ENCODE data around the gene VRK1. TPM values are rescaled to one million over a fixed set of nuclear protein-coding genes. Genes with fewer than 3 reads are reported as not detected.

VRK1 gene
- total RNA-seq, 1 donor from 2014 or later = 9.3 TPM

DNA sequence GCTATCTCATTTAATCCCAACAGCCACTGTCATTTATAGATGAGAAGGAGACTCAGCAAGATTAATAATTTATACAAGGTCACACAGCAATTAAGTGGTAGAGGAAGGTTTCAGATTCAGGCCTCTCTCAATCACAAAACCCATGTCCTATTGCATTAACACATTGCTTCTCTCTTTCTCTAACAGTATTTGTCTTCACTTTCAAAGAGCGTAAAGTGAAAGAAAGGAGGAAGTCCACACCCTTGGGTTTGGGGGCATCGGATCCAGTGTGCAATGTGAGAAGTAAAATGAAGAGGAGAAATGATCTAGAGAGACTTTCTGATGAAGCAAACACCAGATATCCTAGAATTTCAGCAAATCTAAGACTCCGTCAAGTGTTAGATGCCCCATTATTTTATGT lies 7.0 kb upstream of the VRK1 start:
- DNase-seq (ENCODE audit: low spot score) = no peak
- no peaks in the 10 kb centered on the region for H3K4me1 Mint-ChIP-seq (ENCODE audit: low read depth)
- no peaks in the 10 kb centered on the region for H3K36me3 Mint-ChIP-seq (ENCODE audit: low read depth)
- peaks cover 22% of the 10 kb centered on the region for H3K27me3 Mint-ChIP-seq (ENCODE audit: low read depth)
- TF ChIP-seq, protein P1, sequence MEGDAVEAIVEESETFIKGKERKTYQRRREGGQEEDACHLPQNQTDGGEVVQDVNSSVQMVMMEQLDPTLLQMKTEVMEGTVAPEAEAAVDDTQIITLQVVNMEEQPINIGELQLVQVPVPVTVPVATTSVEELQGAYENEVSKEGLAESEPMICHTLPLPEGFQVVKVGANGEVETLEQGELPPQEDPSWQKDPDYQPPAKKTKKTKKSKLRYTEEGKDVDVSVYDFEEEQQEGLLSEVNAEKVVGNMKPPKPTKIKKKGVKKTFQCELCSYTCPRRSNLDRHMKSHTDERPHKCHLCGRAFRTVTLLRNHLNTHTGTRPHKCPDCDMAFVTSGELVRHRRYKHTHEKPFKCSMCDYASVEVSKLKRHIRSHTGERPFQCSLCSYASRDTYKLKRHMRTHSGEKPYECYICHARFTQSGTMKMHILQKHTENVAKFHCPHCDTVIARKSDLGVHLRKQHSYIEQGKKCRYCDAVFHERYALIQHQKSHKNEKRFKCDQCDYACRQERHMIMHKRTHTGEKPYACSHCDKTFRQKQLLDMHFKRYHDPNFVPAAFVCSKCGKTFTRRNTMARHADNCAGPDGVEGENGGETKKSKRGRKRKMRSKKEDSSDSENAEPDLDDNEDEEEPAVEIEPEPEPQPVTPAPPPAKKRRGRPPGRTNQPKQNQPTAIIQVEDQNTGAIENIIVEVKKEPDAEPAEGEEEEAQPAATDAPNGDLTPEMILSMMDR (IDR thresholded peaks at IDR 0.05) = no peak
- no peak overlapping the region for H3K4me3 Mint-ChIP-seq (ENCODE audit: unreplicated experiment)
- H3K9me3 Mint-ChIP-seq (ENCODE audit: low read depth) = no peaks in the 10 kb centered on the region
- no peak overlapping the region for H3K27ac Mint-ChIP-seq (ENCODE audit: unreplicated experiment)

DNA sequence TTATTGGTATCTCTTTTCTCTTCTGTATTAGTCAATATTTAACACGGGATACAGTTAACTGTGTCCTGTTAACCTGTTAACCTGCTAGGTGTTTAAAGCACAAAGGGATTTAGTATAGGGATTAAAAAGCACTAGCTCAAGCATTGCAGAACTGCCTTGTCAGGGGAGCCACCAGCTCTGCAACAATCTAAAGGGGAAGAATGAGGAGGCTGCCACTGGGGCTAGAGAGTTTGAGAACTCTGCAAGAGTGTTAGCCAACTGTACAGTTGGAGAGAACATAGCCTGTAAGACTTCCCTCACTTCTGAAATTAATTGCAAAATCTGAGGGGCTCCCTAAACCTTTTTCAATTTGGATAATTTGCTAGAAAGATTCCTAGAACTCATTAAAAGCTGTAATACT lies 6.5 kb upstream of the VRK1 start:
- no peaks in the 10 kb centered on the region for H3K9me3 Mint-ChIP-seq (ENCODE audit: low read depth)

DNA sequence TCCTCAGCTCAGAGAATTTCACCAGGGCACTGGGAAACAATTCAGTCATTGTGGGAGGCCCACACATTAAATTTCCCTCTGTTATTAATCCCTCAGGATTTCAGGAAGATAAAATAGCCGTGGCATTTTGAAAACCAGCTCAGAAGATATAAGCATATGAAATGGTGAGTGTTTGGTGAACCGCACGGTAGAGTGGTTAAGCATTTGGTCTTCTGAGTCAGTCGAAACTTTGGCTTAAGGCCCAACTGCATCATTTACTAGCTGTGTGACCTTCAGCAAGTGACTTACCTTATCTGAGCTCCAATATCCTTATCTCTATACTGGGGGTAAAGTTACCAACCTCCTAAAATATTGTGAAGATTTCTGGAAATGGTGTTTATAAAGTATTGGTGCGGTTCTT lies 5.2 kb upstream of the VRK1 start:
- peaks cover 13% of the 10 kb centered on the region for H3K27me3 Mint-ChIP-seq (ENCODE audit: low read depth)
- H3K4me3 Mint-ChIP-seq (ENCODE audit: unreplicated experiment) = no peak overlapping the region
- no peak for DNase-seq (ENCODE audit: low spot score)
- no peaks in the 10 kb centered on the region for H3K9me3 Mint-ChIP-seq (ENCODE audit: low read depth)
- no peak overlapping the region for H3K27ac Mint-ChIP-seq (ENCODE audit: unreplicated experiment)
- H3K4me1 Mint-ChIP-seq (ENCODE audit: low read depth) = peaks cover 2% of the 10 kb centered on the region
- H3K36me3 Mint-ChIP-seq (ENCODE audit: low read depth) = no peaks in the 10 kb centered on the region
- TF ChIP-seq, protein P1 (IDR thresholded peaks at IDR 0.05) = no peak

More for the DNA sequence above, 6.5 kb upstream of the VRK1 start:
- H3K27ac Mint-ChIP-seq (ENCODE audit: unreplicated experiment) = no peak overlapping the region
- peaks cover 20% of the 10 kb centered on the region for H3K27me3 Mint-ChIP-seq (ENCODE audit: low read depth)
- TF ChIP-seq, protein P1 (IDR thresholded peaks at IDR 0.05) = no peak
- no peaks in the 10 kb centered on the region for H3K36me3 Mint-ChIP-seq (ENCODE audit: low read depth)
- no peak overlapping the region for H3K4me3 Mint-ChIP-seq (ENCODE audit: unreplicated experiment)
- DNase-seq (ENCODE audit: low spot score) = no peak
- no peaks in the 10 kb centered on the region for H3K4me1 Mint-ChIP-seq (ENCODE audit: low read depth)

DNA sequence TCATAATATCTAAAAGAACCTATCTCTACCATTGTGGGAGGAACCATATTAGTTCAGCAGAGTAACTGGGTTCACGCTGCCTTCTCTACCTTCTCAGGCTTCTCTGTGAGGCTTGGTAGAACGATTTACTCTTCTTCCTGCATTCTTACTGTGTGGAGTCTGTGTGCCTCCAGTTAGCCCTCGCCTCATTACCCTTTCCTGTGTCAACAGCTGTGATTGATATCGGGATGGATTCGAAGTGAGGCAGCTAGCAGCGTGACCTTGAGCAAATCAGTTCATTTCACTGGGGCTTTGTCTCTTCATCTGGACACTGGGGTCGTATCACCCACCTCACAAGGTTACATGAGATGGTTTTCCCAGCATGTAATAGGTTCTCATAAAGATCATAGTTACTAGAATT lies 4.6 kb upstream of the VRK1 start:
- H3K27ac Mint-ChIP-seq (ENCODE audit: unreplicated experiment) = no peak overlapping the region
- no peak for DNase-seq (ENCODE audit: low spot score)
- no peak overlapping the region for H3K4me3 Mint-ChIP-seq (ENCODE audit: unreplicated experiment)
- peaks cover 3% of the 10 kb centered on the region for H3K4me1 Mint-ChIP-seq (ENCODE audit: low read depth)
- H3K36me3 Mint-ChIP-seq (ENCODE audit: low read depth) = no peaks in the 10 kb centered on the region
- TF ChIP-seq, protein P1 (IDR thresholded peaks at IDR 0.05) = no peak
- peaks cover 13% of the 10 kb centered on the region for H3K27me3 Mint-ChIP-seq (ENCODE audit: low read depth)
- H3K9me3 Mint-ChIP-seq (ENCODE audit: low read depth) = no peaks in the 10 kb centered on the region

DNA sequence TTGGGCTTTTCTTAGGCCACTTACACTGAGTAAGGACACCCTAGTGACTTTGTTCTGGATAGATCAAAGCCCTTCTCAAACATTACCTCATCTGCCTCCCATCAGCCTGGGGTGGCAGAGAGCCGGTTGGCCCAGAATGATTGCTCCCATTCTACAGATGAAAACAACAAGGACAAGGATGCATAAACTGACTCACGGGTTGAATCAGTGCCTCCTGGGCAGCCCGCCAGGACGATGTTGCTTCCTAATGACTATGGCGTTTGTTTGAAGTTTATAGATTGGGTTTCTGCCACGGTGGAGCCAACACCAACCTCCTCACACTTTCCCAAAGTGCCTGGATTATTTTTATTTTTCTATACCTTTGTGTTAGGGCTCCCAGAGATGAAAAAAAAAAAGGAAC lies 3.6 kb upstream of the VRK1 start:
- Mint-ChIP-seq H3K27me3 (ENCODE audit: low read depth) (peaks cover 13% of the 10 kb centered on the region), H3K4me1 (ENCODE audit: low read depth) (peaks cover 10% of the 10 kb centered on the region), H3K9me3 (ENCODE audit: low read depth) (no peaks in the 10 kb centered on the region), H3K4me3 (ENCODE audit: unreplicated experiment) (no peak overlapping the region), H3K36me3 (ENCODE audit: low read depth) (no peaks in the 10 kb centered on the region), H3K27ac (ENCODE audit: unreplicated experiment) (no peak overlapping the region)
- DNase-seq (ENCODE audit: low spot score) = no peak
- TF ChIP-seq, protein P1 (IDR thresholded peaks at IDR 0.05) = no peak
